Fibroblast of gingiva (primary cell): ENCODE measurements around the gene ARHGAP18.

Source experiments
- DNase-seq: peaks from one replicate; pipeline ENCODE4 v3.0.0-alpha.2; 2011; ENCODE audit warnings: low read depth

ARHGAP18 gene

DNA sequence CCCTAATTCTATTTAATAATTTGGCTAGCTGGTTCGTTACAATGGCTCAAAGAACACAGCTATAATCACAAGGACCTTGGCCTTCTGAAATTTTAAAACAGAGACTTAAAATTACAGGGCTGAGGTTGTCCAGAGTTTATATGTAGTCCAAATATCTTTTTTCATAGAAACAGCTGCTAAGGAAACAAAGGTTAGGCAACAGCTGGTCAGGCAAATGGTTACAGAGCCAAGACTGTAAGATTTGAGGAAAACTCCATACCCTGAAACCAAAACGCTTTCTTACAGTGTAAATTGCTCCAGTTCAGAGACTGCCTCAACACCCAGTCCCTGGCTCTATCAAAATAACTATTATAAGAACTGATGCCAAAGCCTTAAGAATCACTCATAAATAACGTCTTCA lies 9.7 kb upstream of the ARHGAP18 start:
- peak; percentile 68 for DNase-seq

DNA sequence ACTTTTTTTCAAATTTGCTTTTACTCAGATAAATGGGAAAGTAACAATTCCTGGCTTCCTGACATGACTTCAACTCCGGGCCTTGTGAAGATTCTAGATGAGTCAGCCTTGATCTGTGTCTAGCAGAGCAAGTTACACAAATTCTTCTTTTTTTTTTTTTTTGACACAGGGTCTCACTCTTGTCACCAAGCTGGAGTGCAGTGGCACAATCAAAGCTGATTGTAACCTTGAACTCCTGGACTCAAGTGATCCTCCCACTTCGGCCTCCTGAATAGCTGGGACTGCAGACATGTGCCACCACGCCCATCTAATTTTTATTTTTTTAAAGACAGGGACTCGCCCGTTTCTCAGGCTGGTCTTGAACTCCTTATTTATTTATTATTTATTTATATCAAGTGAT lies 7.3 kb upstream of the ARHGAP18 start:
- DNase-seq, result peak; percentile 23

DNA sequence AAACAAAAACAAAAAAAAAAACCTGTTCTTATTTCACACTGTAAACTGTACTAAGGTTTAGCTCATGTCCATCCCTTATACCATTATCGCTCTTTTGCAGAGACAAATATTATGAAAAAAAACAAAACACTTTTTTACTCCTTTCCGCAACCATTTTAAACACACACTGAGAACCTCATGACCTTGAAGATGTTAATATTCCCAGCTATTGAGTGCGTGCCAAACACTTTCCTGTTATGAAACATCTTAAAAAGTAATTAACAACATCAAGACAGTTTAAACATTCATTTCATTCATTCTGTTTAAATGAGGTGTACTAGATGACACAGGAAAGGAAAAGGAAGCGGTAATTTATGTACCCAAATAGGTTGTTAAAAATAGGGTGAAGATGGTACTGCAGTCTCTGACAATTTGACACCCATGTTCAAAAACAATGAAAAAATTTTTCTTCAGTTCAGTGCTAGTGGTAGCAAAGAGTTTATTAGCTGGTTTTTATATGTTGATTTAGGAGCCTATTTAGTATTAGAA lies 3.9 kb upstream of the ARHGAP18 start:
- no peak for DNase-seq

DNA sequence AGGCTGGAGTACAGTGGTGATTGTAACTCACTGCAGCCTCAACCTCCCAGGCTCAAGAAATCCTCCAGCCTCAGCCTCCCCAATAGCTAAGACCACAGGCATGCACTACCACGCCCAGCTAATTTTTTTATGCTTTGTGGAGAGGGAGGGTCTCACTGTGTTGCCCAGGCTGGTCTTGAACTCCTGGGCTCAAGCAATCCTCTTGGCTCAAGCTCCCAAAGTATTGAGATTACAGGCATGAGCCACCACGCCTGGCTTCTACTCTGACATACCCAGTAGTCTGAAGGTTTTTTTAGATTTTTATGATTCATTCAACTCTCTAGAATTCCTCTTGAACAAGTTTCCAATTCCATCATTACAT lies 1.3 kb upstream of the ARHGAP18 start:
- DNase-seq, result no peak

DNA sequence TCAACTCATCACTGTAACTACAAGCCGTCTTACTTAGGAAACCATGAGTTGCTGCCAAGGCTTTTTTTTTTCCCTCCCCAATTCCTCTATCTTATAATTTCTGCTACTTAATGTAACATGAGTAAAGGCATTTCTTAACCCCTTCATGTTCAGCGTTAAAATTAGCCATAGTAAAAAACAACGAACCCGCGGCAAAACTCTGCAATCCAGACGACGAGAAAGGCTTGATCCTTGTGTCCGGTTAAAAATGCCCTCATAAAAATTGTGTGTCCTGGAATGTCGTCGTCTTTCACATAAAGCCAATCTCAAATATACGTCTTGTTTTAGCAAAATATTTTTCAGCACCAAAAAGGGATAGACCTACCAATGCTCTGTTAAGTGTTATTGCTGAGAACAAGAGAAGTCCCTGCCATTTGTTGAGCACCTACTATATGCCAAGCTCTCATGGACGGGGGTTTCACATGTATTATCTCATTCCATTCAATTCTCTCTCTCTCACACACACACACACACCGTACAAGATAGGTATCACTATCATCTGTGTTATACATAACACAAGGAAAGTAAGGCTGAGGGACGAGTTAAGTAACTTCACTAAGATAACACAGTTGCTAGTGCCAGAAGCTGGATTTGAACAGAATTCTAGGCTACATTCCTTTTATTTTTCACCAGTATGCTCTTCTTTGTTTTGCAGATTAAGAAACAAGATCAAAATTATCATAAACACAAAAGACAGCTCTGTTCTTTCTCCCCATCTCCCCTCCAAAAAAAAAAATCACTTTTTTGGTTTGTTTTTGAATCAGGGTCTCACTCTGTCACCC lies 683 bp upstream of the ARHGAP18 start:
- DNase-seq, result no peak

DNA sequence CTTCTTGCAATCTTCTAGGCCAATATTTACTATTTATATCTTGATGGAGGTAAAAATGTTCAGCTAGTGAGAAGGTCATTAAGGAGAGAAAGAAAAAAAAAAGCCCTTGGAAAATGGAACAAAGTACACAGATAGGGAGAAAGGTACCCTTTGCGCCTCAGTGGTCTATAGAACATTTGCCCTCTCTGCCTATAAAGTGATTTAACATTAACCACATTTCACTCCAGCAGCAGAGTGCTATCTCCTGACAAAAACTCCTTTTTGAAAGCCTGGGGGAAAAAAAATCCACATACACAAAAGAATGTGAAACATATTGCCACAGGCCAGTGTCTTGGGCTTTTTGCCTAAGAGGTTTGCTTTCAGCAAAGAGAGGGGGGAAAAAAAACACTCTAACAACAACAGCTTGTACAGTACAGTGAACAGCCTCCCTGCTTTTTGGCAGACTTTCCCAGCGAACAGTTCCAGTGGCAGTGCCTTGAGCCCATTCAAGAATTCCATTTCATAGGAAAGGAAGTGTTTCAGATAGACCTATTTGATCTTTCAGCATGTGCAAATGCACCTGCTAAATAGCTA lies 695 bp downstream of the ARHGAP18 start:
- peak; percentile 92 for DNase-seq

DNA sequence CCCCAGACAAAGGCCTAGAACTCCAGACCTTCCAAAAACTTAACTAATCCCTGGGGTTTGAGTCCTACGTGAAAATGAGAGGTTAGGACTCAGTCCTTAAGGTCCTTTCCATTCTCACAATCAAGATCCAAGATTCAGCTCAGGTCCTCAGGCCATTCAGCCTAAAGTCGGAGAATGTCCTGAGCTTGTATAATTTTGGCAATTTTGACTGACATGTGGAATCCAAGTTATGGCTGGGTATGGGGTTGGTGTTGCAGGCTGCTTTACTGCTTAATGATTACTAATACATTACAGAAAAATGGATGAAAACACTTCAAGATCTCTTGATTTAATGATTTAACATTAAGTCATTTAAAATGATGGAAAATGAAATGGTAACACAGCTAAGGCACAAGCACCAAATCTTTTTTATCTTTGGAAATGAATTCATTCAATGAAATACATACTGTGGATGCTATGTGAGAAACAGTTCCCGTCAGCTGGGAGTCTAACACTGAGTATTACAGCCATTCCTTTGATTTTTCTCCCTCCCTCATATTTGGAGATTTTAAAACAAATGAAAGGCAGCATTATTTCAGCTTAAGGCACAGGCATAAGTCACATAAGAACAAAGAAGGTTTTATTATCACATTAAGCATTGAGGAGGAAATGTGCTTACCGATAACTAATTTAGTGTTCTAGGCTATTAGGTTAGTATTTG lies 1.3 kb downstream of the ARHGAP18 start:
- no peak for DNase-seq

DNA sequence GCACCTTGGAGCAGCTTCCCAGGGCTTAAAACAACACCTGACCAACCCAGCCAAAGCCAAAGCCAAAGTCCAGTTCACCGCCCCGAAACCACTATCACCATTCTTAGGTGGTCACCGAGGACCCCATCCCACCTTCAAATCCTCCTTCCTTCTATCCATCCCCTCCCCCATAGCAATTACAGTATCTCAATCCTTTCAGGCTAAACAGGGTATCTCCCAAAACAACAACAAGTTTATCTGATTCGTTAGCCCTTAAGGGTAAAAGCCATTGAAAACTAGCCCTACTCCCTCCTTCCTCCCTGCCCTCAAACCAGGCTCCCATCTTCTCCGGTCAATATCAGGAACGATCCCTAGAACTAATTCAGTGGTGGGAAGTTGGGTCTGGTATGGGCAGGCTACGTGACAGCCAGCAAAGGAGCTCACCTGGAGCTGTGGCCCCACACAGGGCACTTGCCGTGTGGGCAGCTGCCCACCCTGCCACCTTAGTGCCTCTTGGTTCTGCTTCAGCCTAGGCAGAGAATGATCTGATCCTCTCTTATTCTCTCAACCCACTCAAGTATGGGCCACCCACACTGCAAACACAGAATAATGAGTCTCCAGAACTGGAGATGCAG lies 2.0 kb downstream of the ARHGAP18 start:
- DNase-seq, result no peak

DNA sequence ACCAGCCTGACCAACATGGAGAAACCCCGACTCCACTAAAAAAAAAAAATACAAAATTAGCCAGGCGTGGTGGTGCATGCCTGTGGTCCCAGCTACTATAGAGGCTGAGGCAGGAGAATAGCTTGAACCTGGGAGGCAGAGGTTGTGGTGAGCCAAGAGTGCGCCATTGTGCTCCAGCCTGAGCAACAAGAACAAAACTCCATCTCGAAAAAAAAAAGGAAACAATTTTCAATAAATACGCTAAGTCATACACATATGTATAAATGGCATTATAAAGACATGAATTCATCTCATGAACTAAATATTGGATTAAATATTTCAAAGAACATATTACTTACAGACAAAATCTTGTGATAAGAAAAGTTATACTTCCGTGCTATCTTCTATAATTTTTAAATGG lies 2.9 kb downstream of the ARHGAP18 start:
- DNase-seq, result no peak

DNA sequence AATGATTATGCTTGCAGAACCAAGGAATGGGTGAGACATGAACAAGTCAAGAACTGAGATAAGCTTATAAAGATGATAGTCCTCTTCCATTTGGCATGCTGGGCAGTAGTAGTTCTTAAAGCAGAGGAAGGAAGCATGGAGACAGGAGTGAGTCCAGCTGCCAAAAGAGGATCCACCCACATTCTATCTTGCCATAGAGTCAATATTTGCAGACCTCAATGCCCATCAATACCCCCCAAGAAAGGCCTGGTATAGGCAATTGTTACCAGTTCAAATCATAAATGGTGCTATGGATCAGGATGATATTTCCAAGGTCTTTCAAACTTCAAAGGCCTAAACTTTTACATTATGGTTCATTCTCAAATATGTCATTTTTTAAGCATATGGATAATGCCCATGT lies 4.8 kb downstream of the ARHGAP18 start:
- DNase-seq, result no peak

DNA sequence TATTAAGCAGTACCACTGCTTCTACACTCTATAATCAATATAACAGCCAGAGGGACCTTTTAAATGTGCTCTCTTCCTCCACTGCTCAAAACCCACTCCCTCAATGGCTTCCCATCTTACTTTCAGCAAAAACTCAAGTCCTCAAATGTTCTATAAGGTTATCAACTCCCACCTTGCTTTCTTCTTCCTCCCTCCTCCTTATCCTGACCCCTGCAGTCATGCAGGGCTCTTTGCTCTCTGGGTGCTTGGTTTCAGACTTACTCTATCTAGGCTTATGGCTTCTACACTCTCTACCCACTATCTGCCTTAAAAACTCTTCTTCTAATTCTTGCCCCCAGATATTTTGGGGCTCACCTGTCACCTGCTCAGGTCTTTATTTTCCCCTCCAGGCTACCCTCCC lies 5.3 kb downstream of the ARHGAP18 start:
- DNase-seq, result no peak

DNA sequence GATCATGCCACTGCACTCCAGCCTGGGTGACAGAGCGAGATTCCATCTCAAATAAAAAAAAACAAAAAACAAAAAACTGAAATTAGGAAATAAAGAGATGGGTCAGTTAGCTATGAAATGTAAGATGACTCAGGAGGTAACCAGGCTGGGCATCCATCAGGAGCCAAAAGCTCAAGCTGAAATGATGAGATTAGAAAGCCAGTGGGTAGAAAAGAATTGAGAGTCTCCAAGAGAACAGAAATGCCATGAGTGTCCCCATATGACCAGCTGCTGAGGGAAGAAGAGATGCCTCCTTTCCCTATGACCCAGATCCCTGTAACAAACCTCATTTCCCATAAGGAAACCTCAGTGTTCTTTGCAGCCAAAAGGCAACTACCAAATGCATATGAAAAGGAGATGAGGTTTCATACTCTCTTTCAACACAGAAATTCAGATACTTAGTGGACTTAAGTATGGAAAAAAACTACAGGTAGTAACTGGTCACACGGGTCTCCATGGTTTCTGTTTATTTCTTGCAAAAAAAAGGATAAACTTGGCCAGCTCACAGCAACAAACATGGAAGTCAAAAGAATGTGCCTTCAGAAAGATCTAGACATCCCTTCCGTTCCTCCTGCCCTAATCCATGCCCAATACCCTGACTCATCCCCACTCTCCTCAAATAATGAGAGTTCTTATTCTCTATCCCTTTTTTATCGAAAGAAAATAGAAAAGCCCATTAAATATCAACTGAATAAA lies 8.1 kb downstream of the ARHGAP18 start:
- DNase-seq, result peak; percentile 96

DNA sequence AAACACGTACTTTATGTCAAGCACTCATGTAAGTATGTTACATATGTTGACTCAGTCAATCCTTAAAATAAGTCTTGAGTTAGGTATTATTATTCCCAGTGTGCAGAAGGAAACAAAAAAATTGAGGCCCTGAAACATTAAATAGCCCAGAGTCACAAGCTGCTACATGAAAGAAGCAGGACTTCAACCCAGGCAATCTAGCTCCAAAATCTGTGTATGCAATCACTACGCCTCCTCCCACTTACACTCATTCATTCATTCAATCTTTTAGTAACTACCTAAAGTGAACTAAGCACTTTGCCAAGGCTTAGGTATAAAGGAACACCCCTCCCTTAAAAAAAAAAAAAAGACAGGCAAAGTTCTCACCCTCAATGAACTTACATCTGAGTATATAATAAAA lies 9.3 kb downstream of the ARHGAP18 start:
- no peak for DNase-seq

DNA sequence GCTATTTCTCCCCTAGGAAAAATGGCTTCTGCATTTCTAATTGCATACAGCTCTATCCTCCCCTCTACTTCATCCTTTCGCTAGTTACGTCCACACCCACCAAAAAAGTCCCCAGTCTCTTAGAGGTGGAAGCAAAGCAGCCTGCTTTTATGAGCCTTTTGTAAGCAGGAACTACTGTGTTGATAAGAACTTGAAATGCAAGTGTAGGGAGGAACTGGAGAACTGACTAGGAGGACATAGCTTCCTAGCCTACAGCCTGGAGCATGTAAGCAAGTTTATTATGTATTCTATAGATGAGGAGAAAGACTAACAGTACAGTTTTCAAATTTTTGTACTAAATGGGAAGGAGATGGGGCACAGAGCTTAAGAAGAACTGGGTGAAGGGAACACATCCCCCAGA lies 10.3 kb downstream of the ARHGAP18 start:
- no peak for DNase-seq

DNA sequence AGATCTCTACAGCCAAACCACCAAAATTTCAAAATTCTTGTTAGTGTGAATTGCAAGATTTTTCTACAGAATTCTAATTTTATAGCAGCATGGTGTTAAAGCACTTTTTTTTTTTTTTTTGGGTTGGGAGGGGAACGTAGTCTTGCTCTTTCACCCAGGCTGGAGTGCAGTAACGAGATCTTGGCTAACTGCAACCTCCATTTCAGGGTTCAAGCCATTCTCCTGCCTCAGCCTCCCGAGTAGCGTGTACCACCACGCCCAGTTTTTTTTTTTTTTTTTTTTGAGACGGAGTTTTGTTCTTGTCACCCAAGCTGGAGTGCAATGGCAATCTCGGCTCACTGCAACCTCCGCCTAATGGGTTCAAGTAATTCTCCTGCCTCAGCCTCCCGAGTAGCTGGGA lies 11.5 kb downstream of the ARHGAP18 start:
- no peak for DNase-seq

DNA sequence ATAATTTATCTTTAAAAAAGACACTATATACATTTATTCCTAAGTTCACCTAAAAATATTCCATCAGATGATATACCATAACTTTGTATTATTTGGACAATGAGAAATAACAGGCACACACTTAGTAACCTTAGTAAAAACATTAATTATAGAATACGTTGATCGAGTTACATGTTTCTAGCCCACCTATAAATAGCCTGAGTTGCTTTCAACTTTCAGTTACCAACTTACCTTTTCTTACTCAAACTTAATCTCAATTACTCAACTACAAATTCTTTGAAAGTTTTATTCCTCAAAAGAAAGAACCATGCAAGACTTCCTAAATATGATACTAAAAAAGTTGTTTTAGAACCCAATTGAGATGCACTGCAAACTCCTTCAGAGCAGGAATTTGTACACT lies 12.2 kb downstream of the ARHGAP18 start:
- no peak for DNase-seq

DNA sequence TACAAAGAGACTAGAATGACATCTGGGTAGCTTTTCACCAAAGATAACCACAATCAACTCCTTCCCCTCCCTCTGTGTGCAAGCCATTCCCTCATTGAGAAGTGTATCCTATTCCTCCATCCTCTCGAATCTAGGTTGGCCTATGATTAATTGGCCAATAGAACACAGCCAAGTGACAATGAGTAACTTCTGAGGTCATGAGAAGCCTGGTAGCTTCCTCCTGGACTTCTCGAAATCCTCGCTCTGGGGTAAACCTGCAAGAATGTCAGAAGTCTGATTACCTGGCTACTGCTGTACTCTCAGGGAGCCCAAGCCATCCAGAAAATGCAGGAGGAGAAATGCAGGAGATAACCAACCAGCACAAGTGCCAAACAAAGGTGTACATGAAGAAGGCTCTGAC lies 13.1 kb downstream of the ARHGAP18 start:
- no peak for DNase-seq

DNA sequence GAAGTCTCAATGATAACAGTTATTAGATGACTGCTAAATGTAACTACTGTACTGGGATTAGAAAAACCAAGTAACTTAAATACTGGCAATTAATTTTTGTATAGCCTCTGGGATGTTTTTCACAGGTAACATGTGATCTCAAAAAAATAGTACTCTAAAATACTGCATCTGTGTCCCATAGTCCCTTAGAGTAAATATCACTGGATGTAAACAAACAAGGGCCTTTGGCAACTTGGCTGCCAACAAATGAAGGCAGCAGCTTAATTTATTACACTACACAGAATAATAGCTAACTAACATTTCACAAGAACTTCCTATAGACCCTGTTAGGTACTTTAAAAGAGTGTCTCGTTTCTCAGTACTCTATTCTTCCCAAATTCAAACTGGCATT lies 14.0 kb downstream of the ARHGAP18 start:
- no peak for DNase-seq

DNA sequence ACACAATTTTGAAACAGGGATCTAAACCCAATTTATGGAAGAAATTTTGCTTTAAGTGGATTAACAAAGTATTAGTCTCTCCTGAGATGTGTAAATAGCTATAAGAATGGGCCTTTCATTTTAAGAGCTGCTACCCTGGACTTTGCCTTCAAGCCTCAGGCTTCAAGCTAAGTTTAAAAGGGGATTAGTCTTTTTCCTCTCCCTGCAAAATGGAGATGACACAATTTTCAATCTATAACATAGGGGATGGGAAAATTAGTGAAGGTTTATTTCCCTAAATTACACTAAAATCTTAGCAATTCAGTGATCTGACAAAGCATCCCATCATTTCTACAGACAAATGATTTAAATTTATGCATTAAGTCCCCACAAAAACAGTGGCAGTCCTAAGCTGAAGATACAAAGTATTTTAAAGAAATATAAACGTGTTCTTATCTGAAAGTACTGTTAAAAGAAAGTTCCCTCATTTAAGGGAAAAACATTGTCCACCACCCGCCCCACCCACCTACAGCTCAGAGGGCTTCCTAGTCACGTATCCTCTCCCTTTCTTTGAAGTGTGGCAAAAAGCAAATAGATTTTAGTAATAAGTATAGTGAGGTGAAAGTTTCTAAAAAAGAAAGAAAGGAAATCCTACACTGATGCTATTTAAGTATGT lies 14.5 kb downstream of the ARHGAP18 start:
- DNase-seq, result no peak

DNA sequence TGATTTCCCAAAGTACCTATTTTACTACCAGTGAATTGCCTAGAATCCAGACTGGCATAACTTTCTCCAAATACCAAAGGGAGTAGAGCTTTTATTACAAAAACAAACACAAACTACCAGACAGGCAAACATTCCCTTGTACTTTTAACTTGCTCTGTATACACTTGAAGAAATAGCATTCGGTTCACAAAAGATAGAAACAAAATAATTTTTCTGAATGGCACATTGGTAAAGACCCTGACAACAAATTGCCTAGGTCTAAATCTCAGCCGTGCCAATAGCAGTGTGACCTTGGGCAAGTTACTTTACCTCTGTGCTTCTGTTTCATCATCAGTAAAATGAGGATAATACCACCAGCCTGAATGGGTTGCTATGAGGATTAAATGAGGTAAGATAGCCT lies 15.9 kb downstream of the ARHGAP18 start:
- no peak for DNase-seq

DNA sequence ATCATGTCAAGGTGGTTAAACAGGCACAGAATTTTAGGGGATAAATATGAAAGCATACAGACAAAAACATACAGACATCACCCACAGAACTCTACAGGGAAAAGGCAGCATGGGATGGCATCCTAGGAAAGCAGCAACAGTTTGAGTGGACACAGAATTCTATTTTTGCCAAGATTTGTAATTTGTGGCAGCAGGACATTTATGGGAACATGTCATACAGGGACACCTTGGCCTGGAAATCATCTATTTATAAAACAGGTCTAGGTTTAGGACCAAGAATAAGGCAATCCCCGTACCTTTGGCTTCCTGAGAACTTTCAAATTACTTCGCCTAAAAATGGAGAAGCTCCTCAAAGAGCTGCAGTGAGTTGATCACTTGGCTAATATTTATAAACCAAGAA lies 17.5 kb downstream of the ARHGAP18 start:
- no peak for DNase-seq

DNA sequence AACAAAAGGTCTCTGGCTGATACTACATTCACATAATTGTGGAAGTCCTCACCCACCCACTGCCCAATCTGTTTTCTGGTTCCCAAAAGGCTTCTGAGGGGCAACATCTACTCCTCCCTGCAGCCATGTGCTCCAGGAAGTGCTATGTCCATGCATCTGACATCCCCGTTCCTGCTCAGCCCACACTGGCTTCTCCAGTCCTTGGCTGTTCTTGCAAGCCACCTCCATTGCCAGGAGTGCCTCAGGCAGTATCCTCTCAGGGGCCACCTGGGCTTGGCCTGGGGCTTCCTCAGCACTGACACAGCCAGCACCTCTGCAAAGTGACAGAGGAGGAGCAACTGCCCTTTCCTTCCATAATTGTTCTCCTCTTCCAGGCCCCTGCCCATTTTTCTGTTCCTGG lies 18.3 kb downstream of the ARHGAP18 start:
- DNase-seq, result no peak
